Testis (tissue), 5 donors: Measurements from ENCODE around the gene FAAP24. TPM values are rescaled to one million over a fixed set of nuclear protein-coding genes. Genes with fewer than 3 reads are reported as not detected.

ENCODE experiments used
- DNase-seq: peaks from one replicate; pipeline ENCODE4 v3.0.0-alpha.2; 2019
- H3K27ac ChIP-seq, 2 donors: fragments of 200-600 bp; sonication (generic); one replicate each; pipeline ENCODE4 v1.5.1; 2019
- H3K27me3 ChIP-seq: fragments of 200-600 bp; sonication (generic); one replicate; pipeline ENCODE4 v1.5.1; 2019
- H3K36me3 ChIP-seq: fragments of 200-600 bp; sonication (generic); one replicate; pipeline ENCODE4 v1.5.1; 2017; ENCODE audit warnings: low read depth; ENCODE audit errors: missing control alignments
- H3K4me1 ChIP-seq: fragments of 200-600 bp; sonication (generic); one replicate; pipeline ENCODE4 v1.5.1; 2019
- H3K4me3 ChIP-seq, 2 donors: fragments of 200-600 bp; sonication (generic); one replicate each; pipeline ENCODE4 v1.5.1; 2017 to 2019
- H3K9me3 ChIP-seq: fragments of 200-600 bp; sonication (generic); one replicate; pipeline ENCODE4 v1.5.1; 2017
- POLR2A ChIP-seq: fragments of 450-650 bp; IDR thresholded peaks from one replicate; pipeline ENCODE4 v1.6.1; 2017; ENCODE audit warnings: antibody characterized with exemption, mild to moderate bottlenecking, moderate library complexity
- WGBS, 2 donors: methylation state at CpG; one replicate each; pipeline ENCODE4 v1.1.5; 2018; 5-methylcytosine and 5-hydroxymethylcytosine counted together
- intact Hi-C: fragments of 100-400 bp; cut with DNase I; formaldehyde crosslinking; loops from one replicate; pipeline ENCODE4 v1.15.1; 2023; ENCODE audit warnings: low total_unique reads
- long read RNA-seq, 2 donors: transcript quantifications; one replicate each; lab custom pipeline, GENCODE V29; 2026
- polyA plus RNA-seq: library from polyadenylated mRNA; stranded (reverse); fragments of 350-450 nt; fragmentation: Illumina TruSeq; extraction: RNeasy Lipid Tissue Mini Kit (QIAGEN cat#74804); gene quantifications from one replicate; pipeline ENCODE4 v1.2.3, GENCODE V29; 2014; ENCODE audit warnings: low read depth, low replicate concordance; ENCODE audit not compliant: insufficient read depth
- total RNA-seq, 2 donors: library from RNA; depleted of rRNA; stranded (reverse); fragments of >200 nt; gene quantifications; one replicate each; pipeline ENCODE4 v1.2.3, GENCODE V29; 2016
- TF ChIP-seq, protein P1 (sequence below), 3 experiments: fragments of 450-650 bp in 2 of 3; fragments of 200-600 bp in 1 of 3; sonication (generic) in 1 of 3; IDR thresholded peaks; one replicate each; pipeline ENCODE4 v1.5.1; 2016 to 2019; ENCODE audit warnings: antibody characterized with exemption in 3 of 3, mild to moderate bottlenecking in 2 of 3, moderate library complexity in 1 of 3

The FAAP24 gene, protein sequence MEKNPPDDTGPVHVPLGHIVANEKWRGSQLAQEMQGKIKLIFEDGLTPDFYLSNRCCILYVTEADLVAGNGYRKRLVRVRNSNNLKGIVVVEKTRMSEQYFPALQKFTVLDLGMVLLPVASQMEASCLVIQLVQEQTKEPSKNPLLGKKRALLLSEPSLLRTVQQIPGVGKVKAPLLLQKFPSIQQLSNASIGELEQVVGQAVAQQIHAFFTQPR
- total RNA-seq (10 to 100 TPM in 1 of 2 donors, 1 to 10 TPM in 1; 5.5 to 11.8 TPM), polyA plus RNA-seq (15.8 TPM)
- long read RNA-seq, donor 1, transcript FAAP24-202 (5 exons, 2,298 nt), result major isoform, 5 of 5 reads
- long read RNA-seq, donor 1, partial matches to known transcripts, result 0 of 5 reads
- long read RNA-seq, donor 1, other reads (novel, unspliced or antisense), result 0 of 5 reads
- long read RNA-seq, donor 2, partial matches to known transcripts, result 0 of 1 reads
- long read RNA-seq, donor 2, other reads (novel, unspliced or antisense), result 0 of 1 reads

DNA sequence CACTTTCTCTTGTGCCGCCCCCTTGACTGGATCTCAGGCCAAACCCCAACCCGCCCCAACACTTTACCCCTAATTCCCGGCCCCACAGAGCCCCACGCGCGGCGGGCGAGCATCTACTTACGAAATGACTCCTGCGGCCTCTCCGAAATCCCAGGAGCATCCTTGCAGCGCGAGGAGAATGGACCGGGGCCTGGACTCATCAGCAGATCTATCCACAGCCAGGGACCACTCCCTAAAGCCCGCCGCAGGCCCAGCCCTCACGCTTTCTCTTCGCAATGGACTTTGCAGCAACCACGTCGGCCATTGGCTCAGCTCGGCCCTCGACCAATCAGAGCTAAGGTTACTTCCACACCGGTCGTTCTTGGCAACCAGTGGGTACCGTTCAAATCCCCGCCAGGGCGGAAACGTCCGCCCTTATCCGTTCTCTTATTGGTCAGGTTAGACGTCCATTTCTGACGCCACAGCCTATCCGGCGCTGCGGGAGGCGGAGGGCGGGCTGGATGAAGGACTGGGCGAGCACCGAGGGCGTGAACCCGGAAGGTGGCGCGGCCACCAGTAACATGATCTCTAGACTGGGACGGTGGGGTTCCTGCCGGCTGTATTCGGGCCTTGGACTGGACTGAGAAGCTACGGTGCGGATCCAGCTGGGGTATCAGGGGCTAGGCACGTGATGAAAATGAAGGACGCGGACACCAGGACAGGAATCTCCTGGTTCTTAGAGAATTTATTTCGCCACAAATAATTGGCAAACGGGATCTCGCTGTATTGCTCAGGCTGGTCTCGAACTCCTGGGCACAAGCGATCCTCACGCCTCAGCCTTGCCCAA, at the start of gene FAAP24, which contains the start of gene CEP89:
FAAP24 (plus strand) TSS at position 528 of the 826 bp plus-strand sequence. CDS start 955 bp downstream, outside the sequence.
CEP89 (minus strand) TSS at position 244 of the 826 bp plus-strand sequence; CDS start at position 160, 84 bp downstream.
- DNase-seq, result peak; percentile 99
- peak within 1 kb of the TSS; percentile 24 to 62 for H3K27ac ChIP-seq
- no peaks in the 10 kb centered on the region for H3K9me3 ChIP-seq
- H3K4me3 ChIP-seq, result peak within 1 kb of the TSS; percentile 66 to 79
- 0 to 2% methylated on average over 27 to 57 of the region's 57 CpGs for WGBS, 2 donors
- no peaks in the 10 kb centered on the region for H3K36me3 ChIP-seq
- TF ChIP-seq, protein P1, sequence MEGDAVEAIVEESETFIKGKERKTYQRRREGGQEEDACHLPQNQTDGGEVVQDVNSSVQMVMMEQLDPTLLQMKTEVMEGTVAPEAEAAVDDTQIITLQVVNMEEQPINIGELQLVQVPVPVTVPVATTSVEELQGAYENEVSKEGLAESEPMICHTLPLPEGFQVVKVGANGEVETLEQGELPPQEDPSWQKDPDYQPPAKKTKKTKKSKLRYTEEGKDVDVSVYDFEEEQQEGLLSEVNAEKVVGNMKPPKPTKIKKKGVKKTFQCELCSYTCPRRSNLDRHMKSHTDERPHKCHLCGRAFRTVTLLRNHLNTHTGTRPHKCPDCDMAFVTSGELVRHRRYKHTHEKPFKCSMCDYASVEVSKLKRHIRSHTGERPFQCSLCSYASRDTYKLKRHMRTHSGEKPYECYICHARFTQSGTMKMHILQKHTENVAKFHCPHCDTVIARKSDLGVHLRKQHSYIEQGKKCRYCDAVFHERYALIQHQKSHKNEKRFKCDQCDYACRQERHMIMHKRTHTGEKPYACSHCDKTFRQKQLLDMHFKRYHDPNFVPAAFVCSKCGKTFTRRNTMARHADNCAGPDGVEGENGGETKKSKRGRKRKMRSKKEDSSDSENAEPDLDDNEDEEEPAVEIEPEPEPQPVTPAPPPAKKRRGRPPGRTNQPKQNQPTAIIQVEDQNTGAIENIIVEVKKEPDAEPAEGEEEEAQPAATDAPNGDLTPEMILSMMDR (IDR thresholded peaks at IDR 0.05), result no peak
- no peak for TF ChIP-seq POLR2A
- H3K27me3 ChIP-seq, result no peaks in the 10 kb centered on the region
- intact Hi-C loops, result no loop called here
- peaks cover 5% of the 10 kb centered on the region for H3K4me1 ChIP-seq

DNA sequence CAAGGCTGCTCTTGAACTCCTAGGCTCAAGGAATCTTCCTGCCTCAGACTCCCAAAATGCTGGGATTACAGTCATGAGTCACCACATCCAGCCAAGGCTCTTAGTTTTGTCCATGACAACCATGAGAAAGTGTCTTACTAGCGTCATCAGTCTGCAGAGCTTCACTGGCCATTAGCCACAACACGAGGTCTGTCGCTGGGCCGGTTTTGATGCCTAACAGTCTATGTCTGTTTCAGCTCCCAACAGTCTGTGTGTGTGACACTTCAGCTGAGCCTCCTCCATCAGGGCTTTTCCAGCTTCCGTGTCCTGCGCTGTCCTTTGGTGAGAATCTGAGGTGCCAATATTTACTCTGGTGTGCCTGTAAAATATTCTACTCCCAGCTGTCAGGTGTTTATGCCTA, 47.8 kb upstream of the FAAP24 start:
- Histone ChIP-seq H3K9me3 (no peaks in the 10 kb centered on the region), H3K4me1 (no peaks in the 10 kb centered on the region), H3K4me3 (no peak overlapping the region), H3K27me3 (no peaks in the 10 kb centered on the region), H3K27ac (no peak overlapping the region), H3K36me3 (no peaks in the 10 kb centered on the region)
- WGBS, 2 donors, result 97 to 99% methylated on average over 3 to 6 of the region's 6 CpGs
- DNase-seq, result no peak
- TF ChIP-seq POLR2A, result no peak
- TF ChIP-seq, protein P1 (IDR thresholded peaks at IDR 0.05), result no peak
- intact Hi-C loops, result no loop called here

DNA sequence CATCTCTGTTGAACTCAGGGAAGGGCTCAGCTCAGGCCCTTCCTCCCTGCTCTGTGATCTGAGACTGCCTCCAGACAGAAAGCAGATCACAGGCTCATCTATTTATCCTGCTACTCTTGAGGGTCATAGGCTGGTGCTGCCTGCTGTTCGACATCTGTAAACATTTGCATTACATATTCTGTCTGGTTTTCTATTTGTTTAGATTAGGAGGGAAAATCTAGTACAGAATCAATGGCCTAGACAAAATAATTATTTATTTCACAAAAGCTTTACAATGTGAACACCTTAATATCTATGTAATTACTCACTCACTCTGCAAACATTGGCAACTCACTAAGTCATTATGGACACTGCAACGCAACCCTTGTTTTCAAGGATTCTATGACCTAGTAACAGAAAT, 43.2 kb upstream of the FAAP24 start:
- Histone ChIP-seq H3K27ac (no peak overlapping the region), H3K9me3 (no peaks in the 10 kb centered on the region), H3K4me1 (no peaks in the 10 kb centered on the region), H3K4me3 (no peak overlapping the region), H3K27me3 (no peaks in the 10 kb centered on the region), H3K36me3 (no peaks in the 10 kb centered on the region)
- intact Hi-C loops, result no loop called here
- TF ChIP-seq, protein P1 (IDR thresholded peaks at IDR 0.05), result no peak
- TF ChIP-seq POLR2A, result no peak
- 97% methylated on average over 2 of the region's 2 CpGs for WGBS, 2 donors
- DNase-seq, result no peak

DNA sequence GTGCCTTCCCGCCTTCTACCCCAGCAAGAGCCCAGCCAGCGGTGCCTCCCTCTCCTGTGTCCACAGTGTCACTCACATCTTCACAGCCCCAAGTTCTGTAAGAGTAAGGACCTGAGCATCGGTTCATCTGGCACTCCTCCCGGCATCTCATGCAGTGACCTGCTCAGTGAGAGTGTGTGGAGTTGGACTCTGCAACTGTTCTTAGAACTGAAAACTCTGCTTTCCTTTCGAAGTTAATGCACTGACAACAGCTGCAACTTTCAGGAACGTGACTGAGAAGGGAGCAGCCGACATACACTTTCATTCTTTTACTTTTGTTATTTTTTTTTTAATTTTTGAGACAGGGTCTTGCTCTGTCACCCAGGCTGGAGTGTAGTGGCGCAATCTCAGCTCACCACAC, 41.5 kb upstream of the FAAP24 start:
- H3K27ac ChIP-seq, result no peak overlapping the region
- H3K4me3 ChIP-seq, result no peak overlapping the region
- no peaks in the 10 kb centered on the region for H3K36me3 ChIP-seq
- TF ChIP-seq POLR2A, result no peak
- TF ChIP-seq, protein P1 (IDR thresholded peaks at IDR 0.05), result no peak
- no peaks in the 10 kb centered on the region for H3K27me3 ChIP-seq
- DNase-seq, result no peak
- WGBS, 2 donors, result 93 to 97% methylated on average over 7 to 8 of the region's 8 CpGs
- no peaks in the 10 kb centered on the region for H3K4me1 ChIP-seq
- intact Hi-C loops, result no loop called here
- H3K9me3 ChIP-seq, result no peaks in the 10 kb centered on the region
